A549 (cell line): ENCODE measurements around the gene SEMA5A. TPM values are rescaled to one million over a fixed set of nuclear protein-coding genes. Genes with fewer than 3 reads are reported as not detected.

Experiments
- ATAC-seq, 2 experiments: fragments of 200-7000 bp in 1 of 2; fragments of >200 bp in 1 of 2; cut with Nextera tagmentation in 1 of 2; cut with Tn5 transposase in 1 of 2; 3 replicates each; pipeline versions ENCODE4 v1.8.0 to v1.9.1; 2018 to 2020; ENCODE audit warnings: mild to moderate bottlenecking in 1 of 2, moderate library complexity in 1 of 2
- CTCF ChIA-PET: fragments of 300-600 bp; sonication (Branson Sonifier 250); formaldehyde crosslinking; extraction: SDS; loops from one replicate; lab custom pipeline; 2021; ENCODE audit warnings: antibody characterized with exemption, inconsistent platforms; lab: Yijun Ruan, JAX
- POLR2A ChIA-PET: fragments of 350-600 bp; formaldehyde crosslinking; extraction: SDS; loops from one replicate; lab custom pipeline; 2021; ENCODE audit warnings: antibody characterized with exemption, inconsistent platforms; lab: Yijun Ruan, JAX
- DNase-seq, 2 experiments: peaks; one replicate each; pipeline versions ENCODE4 v3.0.0 to v3.0.0-alpha.2; 2011 to 2016; ENCODE audit warnings: low read depth in 1 of 2, low spot score in 1 of 2
- FAIRE-seq: peaks from 2 replicates; lab custom pipeline; 2011; peaks lifted over from hg19 to GRCh38; lab: Jason Lieb, UNC
- H3K27ac ChIP-seq, 2 experiments: fragments of >200 bp; sonication (Bioruptor Twin); formaldehyde crosslinking; 3 replicates each; pipeline ENCODE4 v1.5.1; 2016 to 2017
- H3K4me1 ChIP-seq: fragments of >200 bp; sonication (Bioruptor Twin); formaldehyde crosslinking; 3 replicates; pipeline ENCODE4 v1.6.1; 2016
- H3K4me2 ChIP-seq: fragments of >200 bp; sonication (Bioruptor Twin); formaldehyde crosslinking; 3 replicates; pipeline ENCODE4 v1.6.1; 2016
- H3K4me3 ChIP-seq: fragments of >200 bp; sonication (Bioruptor Twin); formaldehyde crosslinking; 3 replicates; pipeline ENCODE4 v1.5.1; 2016
- H3K9me3 ChIP-seq: fragments of >200 bp; sonication (Bioruptor Twin); formaldehyde crosslinking; 3 replicates; pipeline ENCODE4 v1.6.1; 2016
- CBX8 ChIP-seq: fragments of 200-600 bp; sonication (generic); IDR thresholded peaks from 2 replicates; pipeline ENCODE4 v1.6.1; 2016
- EHF ChIP-seq: fragments of 250-450 bp; sonication (Bioruptor Pico); IDR thresholded peaks from 2 replicates; pipeline ENCODE4 v1.5.0; 2020; ENCODE audit warnings: mild to moderate bottlenecking
- EHMT2 ChIP-seq: fragments of 200-600 bp; sonication (generic); IDR thresholded peaks from 2 replicates; pipeline ENCODE4 v1.6.1; 2016; ENCODE audit warnings: antibody characterized with exemption, low read depth, mild to moderate bottlenecking, moderate library complexity
- EP300 ChIP-seq, 2 experiments: fragments of >200 bp; sonication (Bioruptor Twin); formaldehyde crosslinking; IDR thresholded peaks; 2 replicates in 1 of 2; 3 replicates in 1 of 2; pipeline ENCODE4 v1.6.1; 2016 to 2017
- GATA3 ChIP-seq: IDR thresholded peaks from 2 replicates; pipeline ENCODE4 v1.6.1; 2012; ENCODE audit warnings: borderline replicate concordance
- HDAC2 ChIP-seq: fragments of 200-600 bp; sonication (generic); IDR thresholded peaks from 2 replicates; pipeline ENCODE4 v1.6.1; 2016
- POLR2AphosphoS2 ChIP-seq: conservative IDR thresholded peaks from 2 replicates; pipeline ENCODE4 v1.6.1; 2012; ENCODE audit warnings: low read length, improper control_type of control experiment, inconsistent platforms
- RAD21 ChIP-seq, 2 experiments: fragments of >200 bp in 1 of 2; sonication (Bioruptor Twin) in 1 of 2; formaldehyde crosslinking in 1 of 2; IDR thresholded peaks in 1 of 2; conservative IDR thresholded peaks in 1 of 2; 2 replicates in 1 of 2; 3 replicates in 1 of 2; pipeline ENCODE4 v1.6.1; 2012 to 2018; ENCODE audit warnings: inconsistent platforms in 1 of 2
- TP53 ChIP-seq: fragments of 250-450 bp; sonication (Bioruptor Pico); IDR thresholded peaks from 2 replicates; pipeline ENCODE4 v1.5.0; 2021; ENCODE audit warnings: mild to moderate bottlenecking, moderate library complexity
- ZSCAN20 ChIP-seq: fragments of 250-450 bp; sonication (Bioruptor Pico); IDR thresholded peaks from 2 replicates; pipeline ENCODE4 v1.8.0; 2022; ENCODE audit warnings: mild to moderate bottlenecking, moderate library complexity
- WGBS: methylation state at CpG from one replicate; pipeline ENCODE4 v1.1.6; 2017; ENCODE audit errors: missing lambda C conversion rate; 5-methylcytosine and 5-hydroxymethylcytosine counted together
- polyA plus RNA-seq, 4 experiments: library from polyadenylated mRNA; depleted of rRNA in 3 of 4; stranded (reverse); fragments of >200 nt; fragmentation: RNase III in 1 of 4; extraction: RNeasy Plus Mini Kit Qiagen cat#74134 plus additional on column Dnase treatment in 1 of 4; gene quantifications; 2 replicates in 3 of 4; 3 replicates in 1 of 4; pipeline ENCODE4 v1.2.3, GENCODE V29; 2011 to 2017
- TF ChIP-seq, protein P1 (sequence below): IDR thresholded peaks from 2 replicates; pipeline ENCODE4 v1.6.1; 2012
- TF ChIP-seq, protein P2 (sequence below): fragments of 200-600 bp; sonication (generic); IDR thresholded peaks from 2 replicates; pipeline ENCODE4 v1.6.1; 2016; ENCODE audit warnings: antibody characterized with exemption, mild to moderate bottlenecking, moderate library complexity
- TF ChIP-seq, protein P3 (sequence below): fragments of 250-450 bp; sonication (Bioruptor Pico); IDR thresholded peaks from 2 replicates; pipeline ENCODE4 v1.5.0; 2020; ENCODE audit warnings: low read depth, mild to moderate bottlenecking, moderate library complexity
- TF ChIP-seq, protein P4 (sequence below): fragments of >200 bp; sonication (Bioruptor Twin); formaldehyde crosslinking; IDR thresholded peaks from 3 replicates; pipeline ENCODE4 v1.6.1; 2016

Gene SEMA5A
- polyA plus RNA-seq, 2 of the 4 experiments (the other 2 are of a cell fraction): not detected

DNA sequence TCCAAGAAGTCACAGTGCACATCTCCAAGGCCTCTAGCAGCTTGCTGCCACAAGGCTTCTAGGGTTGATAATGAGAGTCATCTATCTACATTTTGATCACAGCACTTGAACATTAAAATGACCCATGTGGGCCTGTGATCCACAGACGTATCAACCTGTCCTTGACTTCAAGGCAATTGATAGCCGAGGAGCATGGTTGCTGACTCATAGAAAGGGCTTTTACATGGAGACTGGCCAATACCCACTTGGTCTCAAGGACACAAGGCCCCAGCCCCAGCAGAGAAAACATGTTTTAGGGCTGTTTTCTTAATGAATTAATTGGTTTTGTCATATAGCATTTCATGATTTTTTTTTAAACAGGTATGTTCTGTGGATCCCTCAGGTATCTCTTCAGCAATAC lies 314.0 kb downstream of the SEMA5A start (continued):
- TF ChIP-seq HDAC2: no peak
- TF ChIP-seq, all 56 proteins: peak for 0

DNA sequence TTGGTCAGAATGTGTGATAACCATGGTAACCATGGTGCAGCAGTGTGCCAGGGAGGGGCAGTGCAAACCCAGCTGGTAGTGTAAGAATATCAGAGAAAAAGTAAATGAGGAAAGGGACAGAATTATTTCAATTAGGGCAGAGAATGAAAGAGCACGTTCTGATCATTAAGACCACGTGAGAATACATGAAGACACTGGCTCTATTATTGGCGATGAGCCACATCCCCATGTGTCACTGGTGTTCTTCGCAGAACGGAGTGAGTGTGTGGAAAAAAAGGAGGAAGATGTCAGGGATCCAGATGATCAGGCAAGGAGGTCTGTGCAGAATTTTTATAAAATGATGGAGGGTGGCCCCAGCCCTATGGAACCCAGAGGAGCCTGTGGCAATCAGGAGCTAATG lies 315.5 kb downstream of the SEMA5A start:
- no peak for FAIRE-seq
- 16% methylated on average over 5 of the region's 5 CpGs for WGBS
- Histone ChIP-seq H3K4me1 (no peaks in the 10 kb centered on the region), H3K27ac (no peak overlapping the region)
- POLR2A ChIA-PET: no interaction called here
- TF ChIP-seq, protein P1, sequence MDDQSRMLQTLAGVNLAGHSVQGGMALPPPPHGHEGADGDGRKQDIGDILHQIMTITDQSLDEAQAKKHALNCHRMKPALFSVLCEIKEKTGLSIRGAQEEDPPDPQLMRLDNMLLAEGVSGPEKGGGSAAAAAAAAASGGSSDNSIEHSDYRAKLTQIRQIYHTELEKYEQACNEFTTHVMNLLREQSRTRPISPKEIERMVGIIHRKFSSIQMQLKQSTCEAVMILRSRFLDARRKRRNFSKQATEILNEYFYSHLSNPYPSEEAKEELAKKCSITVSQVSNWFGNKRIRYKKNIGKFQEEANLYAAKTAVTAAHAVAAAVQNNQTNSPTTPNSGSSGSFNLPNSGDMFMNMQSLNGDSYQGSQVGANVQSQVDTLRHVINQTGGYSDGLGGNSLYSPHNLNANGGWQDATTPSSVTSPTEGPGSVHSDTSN: no peak
- TF ChIP-seq, protein P2, sequence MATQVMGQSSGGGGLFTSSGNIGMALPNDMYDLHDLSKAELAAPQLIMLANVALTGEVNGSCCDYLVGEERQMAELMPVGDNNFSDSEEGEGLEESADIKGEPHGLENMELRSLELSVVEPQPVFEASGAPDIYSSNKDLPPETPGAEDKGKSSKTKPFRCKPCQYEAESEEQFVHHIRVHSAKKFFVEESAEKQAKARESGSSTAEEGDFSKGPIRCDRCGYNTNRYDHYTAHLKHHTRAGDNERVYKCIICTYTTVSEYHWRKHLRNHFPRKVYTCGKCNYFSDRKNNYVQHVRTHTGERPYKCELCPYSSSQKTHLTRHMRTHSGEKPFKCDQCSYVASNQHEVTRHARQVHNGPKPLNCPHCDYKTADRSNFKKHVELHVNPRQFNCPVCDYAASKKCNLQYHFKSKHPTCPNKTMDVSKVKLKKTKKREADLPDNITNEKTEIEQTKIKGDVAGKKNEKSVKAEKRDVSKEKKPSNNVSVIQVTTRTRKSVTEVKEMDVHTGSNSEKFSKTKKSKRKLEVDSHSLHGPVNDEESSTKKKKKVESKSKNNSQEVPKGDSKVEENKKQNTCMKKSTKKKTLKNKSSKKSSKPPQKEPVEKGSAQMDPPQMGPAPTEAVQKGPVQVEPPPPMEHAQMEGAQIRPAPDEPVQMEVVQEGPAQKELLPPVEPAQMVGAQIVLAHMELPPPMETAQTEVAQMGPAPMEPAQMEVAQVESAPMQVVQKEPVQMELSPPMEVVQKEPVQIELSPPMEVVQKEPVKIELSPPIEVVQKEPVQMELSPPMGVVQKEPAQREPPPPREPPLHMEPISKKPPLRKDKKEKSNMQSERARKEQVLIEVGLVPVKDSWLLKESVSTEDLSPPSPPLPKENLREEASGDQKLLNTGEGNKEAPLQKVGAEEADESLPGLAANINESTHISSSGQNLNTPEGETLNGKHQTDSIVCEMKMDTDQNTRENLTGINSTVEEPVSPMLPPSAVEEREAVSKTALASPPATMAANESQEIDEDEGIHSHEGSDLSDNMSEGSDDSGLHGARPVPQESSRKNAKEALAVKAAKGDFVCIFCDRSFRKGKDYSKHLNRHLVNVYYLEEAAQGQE: no peak
- no peak for TF ChIP-seq EP300 (IDR thresholded peaks at IDR 0.05)
- no peak for TF ChIP-seq ZSCAN20
- TF ChIP-seq RAD21 (conservative IDR thresholded peaks at IDR 0.05 in 1 of 2, IDR thresholded peaks at IDR 0.05 in 1 of 2): no peak
- TF ChIP-seq POLR2AphosphoS2: no peak
- TF ChIP-seq CBX8: no peak
- TF ChIP-seq, protein P3, sequence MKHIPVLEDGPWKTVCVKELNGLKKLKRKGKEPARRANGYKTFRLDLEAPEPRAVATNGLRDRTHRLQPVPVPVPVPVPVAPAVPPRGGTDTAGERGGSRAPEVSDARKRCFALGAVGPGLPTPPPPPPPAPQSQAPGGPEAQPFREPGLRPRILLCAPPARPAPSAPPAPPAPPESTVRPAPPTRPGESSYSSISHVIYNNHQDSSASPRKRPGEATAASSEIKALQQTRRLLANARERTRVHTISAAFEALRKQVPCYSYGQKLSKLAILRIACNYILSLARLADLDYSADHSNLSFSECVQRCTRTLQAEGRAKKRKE (CRISPR knock-in tag): no peak
- no peak for TF ChIP-seq GATA3
- TF ChIP-seq, protein P4, sequence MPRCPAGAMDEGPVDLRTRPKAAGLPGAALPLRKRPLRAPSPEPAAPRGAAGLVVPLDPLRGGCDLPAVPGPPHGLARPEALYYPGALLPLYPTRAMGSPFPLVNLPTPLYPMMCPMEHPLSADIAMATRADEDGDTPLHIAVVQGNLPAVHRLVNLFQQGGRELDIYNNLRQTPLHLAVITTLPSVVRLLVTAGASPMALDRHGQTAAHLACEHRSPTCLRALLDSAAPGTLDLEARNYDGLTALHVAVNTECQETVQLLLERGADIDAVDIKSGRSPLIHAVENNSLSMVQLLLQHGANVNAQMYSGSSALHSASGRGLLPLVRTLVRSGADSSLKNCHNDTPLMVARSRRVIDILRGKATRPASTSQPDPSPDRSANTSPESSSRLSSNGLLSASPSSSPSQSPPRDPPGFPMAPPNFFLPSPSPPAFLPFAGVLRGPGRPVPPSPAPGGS: no peak
- TF ChIP-seq EHF (CRISPR knock-in tag): no peak
- no peak for TF ChIP-seq TP53 (CRISPR knock-in tag)
- TF ChIP-seq EHMT2: no peak
- TF ChIP-seq, all 56 proteins: peak for 0
- H3K4me2 ChIP-seq: no peak overlapping the region
- H3K9me3 ChIP-seq: no peaks in the 10 kb centered on the region
- DNase-seq (no peak), ATAC-seq (no peak)
- H3K4me3 ChIP-seq: no peak overlapping the region
- CTCF ChIA-PET: no interaction called here

DNA sequence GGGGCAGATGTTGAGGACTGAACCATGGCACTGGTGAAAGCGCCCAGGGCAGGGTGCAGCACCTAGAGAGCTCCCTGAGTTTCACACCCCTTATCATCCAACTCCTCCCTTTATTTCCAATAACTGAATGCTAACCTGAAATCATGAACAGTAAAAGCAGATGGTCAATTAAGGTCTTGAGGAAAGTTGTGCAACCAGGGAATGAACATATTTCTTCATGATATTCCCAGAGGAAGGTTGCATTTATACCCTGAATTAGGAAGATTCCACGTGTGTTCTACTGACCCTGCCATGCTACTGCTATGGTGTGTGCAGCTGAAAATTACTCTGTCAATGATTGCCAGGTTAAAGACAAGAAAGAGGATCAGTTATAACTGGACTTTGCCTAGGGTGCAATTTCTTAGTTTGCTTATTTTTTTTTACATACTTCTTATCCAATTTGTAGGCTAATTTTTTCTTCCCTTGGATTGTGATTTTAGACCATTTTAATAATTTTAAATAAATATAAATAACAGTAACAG lies 319.8 kb downstream of the SEMA5A start:
- CTCF ChIA-PET: interaction anchor here (0.8 kb wide), 1 partner anchor 1297 kb away, joined by 3 read pairs; no protein-coding TSS in a partner anchor

More for the DNA sequence above, 319.8 kb downstream of the SEMA5A start:
- Histone ChIP-seq H3K27ac (no peak overlapping the region), H3K4me1 (no peaks in the 10 kb centered on the region), H3K4me3 (no peak overlapping the region), H3K4me2 (no peak overlapping the region), H3K9me3 (no peaks in the 10 kb centered on the region)
- ATAC-seq (no peak), DNase-seq (no peak), FAIRE-seq (no peak)
- TF ChIP-seq CBX8 (no peak), TP53 (CRISPR knock-in tag) (no peak)
- TF ChIP-seq, protein P2: no peak
- POLR2A ChIA-PET: interaction anchor here (0.5 kb wide), 1 partner anchor 15 kb away, joined by 3 read pairs; no protein-coding TSS in a partner anchor
- 0% methylated on average over 2 of the region's 2 CpGs for WGBS
